KMS-11 (cell line): ENCODE measurements around the gene ARVCF.

ENCODE experiments used
- H2AFZ ChIP-seq: fragments of 200-600 bp; sonication (generic); 2 replicates; pipeline ENCODE4 v1.6.1; 2016; ENCODE audit warnings: antibody characterized with exemption, mixed run types, low read depth
- H3K27ac ChIP-seq: fragments of 200-600 bp; sonication (generic); 2 replicates; pipeline ENCODE4 v1.6.1; 2016; ENCODE audit warnings: mild to moderate bottlenecking, mixed run types
- H3K27me3 ChIP-seq: fragments of 200-600 bp; sonication (generic); 2 replicates; pipeline ENCODE4 v1.6.1; 2017; ENCODE audit warnings: mild to moderate bottlenecking, low read depth, mixed run types, moderate library complexity; ENCODE audit not compliant: insufficient read depth
- H3K36me3 ChIP-seq: fragments of 200-600 bp; sonication (generic); 2 replicates; pipeline ENCODE4 v1.6.1; 2017; ENCODE audit warnings: mild to moderate bottlenecking, mixed run types; ENCODE audit not compliant: insufficient read depth
- H3K4me1 ChIP-seq: fragments of 200-600 bp; sonication (generic); 2 replicates; pipeline ENCODE4 v1.6.1; 2016; ENCODE audit warnings: mild to moderate bottlenecking, low read depth, mixed run types; ENCODE audit not compliant: poor library complexity, severe bottlenecking
- H3K4me2 ChIP-seq: fragments of 200-600 bp; sonication (generic); 2 replicates; pipeline ENCODE4 v1.7.0; 2016; ENCODE audit warnings: mild to moderate bottlenecking, mixed run types
- H3K4me3 ChIP-seq: fragments of 200-600 bp; sonication (generic); IDR thresholded peaks from 2 replicates; pipeline ENCODE4 v1.6.1; 2017; ENCODE audit warnings: low read depth, low read length, mixed read lengths; ENCODE audit not compliant: insufficient read depth
- H3K79me2 ChIP-seq: fragments of 200-600 bp; sonication (generic); 2 replicates; pipeline ENCODE4 v1.6.1; 2016; ENCODE audit warnings: low read depth, mixed run types; ENCODE audit not compliant: insufficient read depth
- H3K9ac ChIP-seq: fragments of 200-600 bp; sonication (generic); 2 replicates; pipeline ENCODE4 v1.6.1; 2016; ENCODE audit warnings: mild to moderate bottlenecking, mixed run types
- H4K20me1 ChIP-seq: fragments of 200-600 bp; sonication (generic); 2 replicates; pipeline ENCODE4 v1.6.1; 2016; ENCODE audit warnings: mild to moderate bottlenecking, mixed run types; ENCODE audit not compliant: insufficient read depth
- TF ChIP-seq, protein P1 (sequence below): fragments of 200-600 bp; sonication (generic); conservative IDR thresholded peaks from 2 replicates; pipeline ENCODE4 v1.6.1; 2017; ENCODE audit warnings: low read depth, mild to moderate bottlenecking, antibody characterized with exemption, low read length, moderate library complexity, mixed read lengths

Gene ARVCF

DNA sequence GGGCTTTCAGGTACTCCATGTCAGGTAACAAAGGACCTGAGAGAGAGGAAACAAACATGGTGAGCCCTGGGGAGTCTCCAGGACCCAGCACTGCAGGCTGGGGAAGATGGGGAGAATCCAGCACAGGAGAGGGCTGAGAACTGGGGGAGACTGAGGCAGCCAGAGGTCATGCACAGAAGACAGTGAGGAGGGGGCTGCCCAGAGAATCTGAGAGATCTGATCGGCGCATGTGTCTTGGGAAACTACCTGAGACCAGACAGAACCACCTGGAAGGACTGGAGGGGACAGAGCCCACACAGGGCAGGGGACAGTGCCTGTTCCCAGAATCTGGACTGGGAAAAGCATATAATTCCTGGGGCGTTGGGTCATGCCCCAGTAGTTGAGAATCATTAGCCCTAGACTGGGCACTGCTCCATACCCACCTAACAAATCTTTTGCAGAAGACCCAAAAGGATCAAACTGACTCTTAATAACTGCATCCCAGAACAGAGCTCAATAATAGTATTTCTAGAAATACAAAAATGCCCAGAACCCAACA is 95.0 kb downstream of the ARVCF start:
- no peaks in the 10 kb centered on the region for H3K36me3 ChIP-seq
- H3K9ac ChIP-seq, result no peak overlapping the region
- H3K79me2 ChIP-seq, result no peaks in the 10 kb centered on the region
- no peaks in the 10 kb centered on the region for H3K27me3 ChIP-seq
- H3K4me3 ChIP-seq, result no peak overlapping the region
- H4K20me1 ChIP-seq, result no peaks in the 10 kb centered on the region
- no peak overlapping the region for H3K27ac ChIP-seq
- TF ChIP-seq, protein P1, sequence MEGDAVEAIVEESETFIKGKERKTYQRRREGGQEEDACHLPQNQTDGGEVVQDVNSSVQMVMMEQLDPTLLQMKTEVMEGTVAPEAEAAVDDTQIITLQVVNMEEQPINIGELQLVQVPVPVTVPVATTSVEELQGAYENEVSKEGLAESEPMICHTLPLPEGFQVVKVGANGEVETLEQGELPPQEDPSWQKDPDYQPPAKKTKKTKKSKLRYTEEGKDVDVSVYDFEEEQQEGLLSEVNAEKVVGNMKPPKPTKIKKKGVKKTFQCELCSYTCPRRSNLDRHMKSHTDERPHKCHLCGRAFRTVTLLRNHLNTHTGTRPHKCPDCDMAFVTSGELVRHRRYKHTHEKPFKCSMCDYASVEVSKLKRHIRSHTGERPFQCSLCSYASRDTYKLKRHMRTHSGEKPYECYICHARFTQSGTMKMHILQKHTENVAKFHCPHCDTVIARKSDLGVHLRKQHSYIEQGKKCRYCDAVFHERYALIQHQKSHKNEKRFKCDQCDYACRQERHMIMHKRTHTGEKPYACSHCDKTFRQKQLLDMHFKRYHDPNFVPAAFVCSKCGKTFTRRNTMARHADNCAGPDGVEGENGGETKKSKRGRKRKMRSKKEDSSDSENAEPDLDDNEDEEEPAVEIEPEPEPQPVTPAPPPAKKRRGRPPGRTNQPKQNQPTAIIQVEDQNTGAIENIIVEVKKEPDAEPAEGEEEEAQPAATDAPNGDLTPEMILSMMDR, result no peak
- no peak overlapping the region for H2AFZ ChIP-seq
- no peak overlapping the region for H3K4me2 ChIP-seq
- H3K4me1 ChIP-seq, result no peaks in the 10 kb centered on the region
